Loucy (cell line): ENCODE data around the gene REEP6.

Source experiments
- H2AFZ ChIP-seq: fragments of 200-600 bp; sonication (generic); 2 replicates; pipeline ENCODE4 v1.6.0; 2016; ENCODE audit warnings: antibody characterized with exemption, mild to moderate bottlenecking, low read length, moderate library complexity
- H3F3A ChIP-seq: fragments of 200-600 bp; 2 replicates; pipeline ENCODE4 v1.6.0; 2016; ENCODE audit warnings: antibody characterized with exemption, low read depth, mild to moderate bottlenecking
- H3K27me3 ChIP-seq: fragments of 200-600 bp; sonication (generic); 2 replicates; pipeline ENCODE4 v1.6.1; 2014; ENCODE audit warnings: low read length, mild to moderate bottlenecking; ENCODE audit not compliant: insufficient read depth, poor library complexity, severe bottlenecking
- H3K36me3 ChIP-seq: fragments of 200-600 bp; sonication (generic); 2 replicates; pipeline ENCODE4 v1.6.1; 2016; ENCODE audit warnings: low read length; ENCODE audit not compliant: insufficient read depth
- H3K4me1 ChIP-seq: fragments of 200-600 bp; sonication (generic); 2 replicates; pipeline ENCODE4 v1.5.1; 2014; ENCODE audit warnings: low read length, mild to moderate bottlenecking; ENCODE audit not compliant: insufficient read depth, poor library complexity, severe bottlenecking
- H3K4me2 ChIP-seq: fragments of 200-600 bp; sonication (generic); 2 replicates; pipeline ENCODE4 v1.6.0; 2014; ENCODE audit warnings: antibody characterized with exemption, low read length, low read depth, mild to moderate bottlenecking; ENCODE audit not compliant: poor library complexity, severe bottlenecking
- H3K4me3 ChIP-seq: fragments of 200-600 bp; sonication (generic); 2 replicates; pipeline ENCODE4 v1.5.1; 2014; ENCODE audit warnings: low read length, mild to moderate bottlenecking, mixed read lengths; ENCODE audit not compliant: poor library complexity, severe bottlenecking
- H3K79me2 ChIP-seq: fragments of 200-600 bp; sonication (generic); 2 replicates; pipeline ENCODE4 v1.6.1; 2014; ENCODE audit warnings: low read length; ENCODE audit not compliant: insufficient read depth
- H3K9ac ChIP-seq: fragments of 200-600 bp; sonication (generic); 2 replicates; pipeline ENCODE4 v1.6.0; 2014; ENCODE audit warnings: mild to moderate bottlenecking, low read depth, low read length, moderate library complexity; ENCODE audit not compliant: poor library complexity, severe bottlenecking
- H3K9me2 ChIP-seq: fragments of 200-600 bp; sonication (generic); replicated peaks from 2 replicates; pipeline ENCODE4 v1.6.1; 2016; ENCODE audit warnings: low read depth, low read length, mixed read lengths
- H3K9me3 ChIP-seq: fragments of 200-600 bp; sonication (generic); 2 replicates; pipeline ENCODE4 v1.6.1; 2014; ENCODE audit warnings: mild to moderate bottlenecking, antibody characterized with exemption, low read length, low read depth; ENCODE audit not compliant: insufficient read depth
- H4K20me1 ChIP-seq: fragments of 200-600 bp; sonication (generic); 2 replicates; pipeline ENCODE4 v1.6.0; 2014; ENCODE audit warnings: antibody characterized with exemption, low read length, mild to moderate bottlenecking; ENCODE audit not compliant: insufficient read depth, poor library complexity, severe bottlenecking
- CTCF ChIP-seq: fragments of 200-600 bp; sonication (generic); conservative IDR thresholded peaks from 2 replicates; pipeline ENCODE4 v1.5.1; 2014; ENCODE audit warnings: mild to moderate bottlenecking, antibody characterized with exemption, low read length
- EZH2phosphoT487 ChIP-seq: fragments of 200-600 bp; IDR thresholded peaks from 2 replicates; pipeline ENCODE4 v1.6.1; 2018; ENCODE audit warnings: antibody characterized with exemption, mild to moderate bottlenecking, moderate library complexity, borderline replicate concordance

The REEP6 gene

GRCh38 chr19:1524287-1524971, 33.4 kb downstream of the REEP6 start:
- Histone ChIP-seq H3K9ac (no peak overlapping the region), H3K4me2 (no peak overlapping the region), H3K79me2 (no peaks in the 10 kb centered on the region), H3K9me3 (no peaks in the 10 kb centered on the region), H3K9me2 (no peaks in the 10 kb centered on the region), H3K27me3 (no peaks in the 10 kb centered on the region), H3K36me3 (no peaks in the 10 kb centered on the region), H3F3A (no peaks in the 10 kb centered on the region), H3K4me1 (no peaks in the 10 kb centered on the region), H3K4me3 (no peak overlapping the region), H4K20me1 (no peaks in the 10 kb centered on the region), H2AFZ (no peak overlapping the region)
- TF ChIP-seq EZH2phosphoT487, result no peak
- TF ChIP-seq CTCF, result no peak

DNA sequence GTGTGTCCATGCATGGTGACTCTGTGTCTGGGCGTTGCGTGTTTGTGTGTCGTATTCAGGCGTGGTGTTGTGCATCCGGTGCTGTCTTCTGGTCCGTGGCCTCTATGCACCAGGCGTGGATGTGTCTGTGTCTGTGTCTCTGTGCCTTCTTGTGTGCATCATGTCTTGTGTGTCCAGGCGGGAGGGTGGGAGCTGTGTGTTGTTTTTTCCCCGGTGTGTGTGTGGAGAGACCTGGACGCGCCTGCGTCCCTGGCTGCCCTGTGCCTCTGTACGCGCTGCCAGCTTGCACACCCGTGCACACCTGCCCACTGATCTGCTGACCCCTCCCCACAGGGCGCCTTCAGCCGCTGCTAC, 34.0 kb downstream of the REEP6 start:
- H3K4me3 ChIP-seq, result no peak overlapping the region
- H3F3A ChIP-seq, result no peaks in the 10 kb centered on the region
- H3K36me3 ChIP-seq, result no peaks in the 10 kb centered on the region
- H3K9ac ChIP-seq, result no peak overlapping the region
- H3K9me3 ChIP-seq, result no peaks in the 10 kb centered on the region
- no peaks in the 10 kb centered on the region for H3K27me3 ChIP-seq
- no peaks in the 10 kb centered on the region for H3K4me1 ChIP-seq
- no peaks in the 10 kb centered on the region for H3K9me2 ChIP-seq
- no peak for TF ChIP-seq EZH2phosphoT487
- TF ChIP-seq CTCF, result no peak
- H2AFZ ChIP-seq, result no peak overlapping the region
- no peaks in the 10 kb centered on the region for H3K79me2 ChIP-seq
- H4K20me1 ChIP-seq, result no peaks in the 10 kb centered on the region
- no peak overlapping the region for H3K4me2 ChIP-seq

DNA sequence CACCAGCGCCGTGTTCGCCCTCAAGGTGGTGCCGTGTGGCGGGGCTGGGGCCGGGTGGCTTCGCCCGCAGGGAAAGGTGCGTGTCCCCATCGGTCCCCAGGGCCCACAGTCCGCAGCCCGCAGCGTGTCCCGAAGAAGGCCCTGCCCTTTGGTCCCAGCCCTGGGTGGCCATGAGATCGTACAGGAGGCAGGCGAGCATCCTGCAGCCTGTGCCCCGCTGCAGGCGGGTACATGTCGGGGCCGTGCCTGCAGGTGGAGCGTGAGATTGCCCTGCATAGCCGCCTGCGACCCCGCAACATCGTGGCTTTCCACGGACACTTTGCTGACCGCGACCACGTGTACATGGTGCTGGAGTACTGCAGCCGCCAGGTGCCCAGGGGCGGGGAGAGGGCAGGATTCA, 34.4 kb downstream of the REEP6 start:
- Histone ChIP-seq H3K9me2 (no peaks in the 10 kb centered on the region), H3K4me1 (no peaks in the 10 kb centered on the region), H3K36me3 (no peaks in the 10 kb centered on the region), H3F3A (no peaks in the 10 kb centered on the region), H4K20me1 (no peaks in the 10 kb centered on the region), H3K4me3 (no peak overlapping the region), H3K79me2 (no peaks in the 10 kb centered on the region), H3K9me3 (no peaks in the 10 kb centered on the region), H2AFZ (no peak overlapping the region), H3K27me3 (no peaks in the 10 kb centered on the region), H3K9ac (no peak overlapping the region), H3K4me2 (no peak overlapping the region)
- TF ChIP-seq EZH2phosphoT487 (no peak), CTCF (no peak)
